ENCODE results near the gene LGR4. TPM values are rescaled to one million over a fixed set of nuclear protein-coding genes. Genes with fewer than 3 reads are reported as not detected.

Gene LGR4
- total RNA-seq, 2 experiments from 2014 or later = 0.22 to 0.67 TPM

GRCh38 chr11:27420217-27420616 lies 52.4 kb downstream of the LGR4 start:
- ChIA-PET CTCF (no interaction called here), POLR2A (no interaction called here)
- Mint-ChIP-seq H3K27me3 (no peaks in the 10 kb centered on the region), H3K4me1 (ENCODE audit: low read depth) (no peaks in the 10 kb centered on the region), H3K36me3 (no peaks in the 10 kb centered on the region), H3K27ac (no peak overlapping the region), H3K4me3 (no peak overlapping the region), H3K9me3 (no peaks in the 10 kb centered on the region)
- DNase-seq = no peak
- intact Hi-C loops (cut with micrococcal nuclease) = no loop called here

- CTCF ChIA-PET = no interaction called here
- Mint-ChIP-seq H3K36me3 (no peaks in the 10 kb centered on the region), H3K4me1 (ENCODE audit: low read depth) (no peaks in the 10 kb centered on the region), H3K27ac (no peak overlapping the region), H3K4me3 (no peak overlapping the region), H3K9me3 (no peaks in the 10 kb centered on the region), H3K27me3 (no peaks in the 10 kb centered on the region)
- no peak for DNase-seq
- intact Hi-C loops (cut with micrococcal nuclease) = no loop called here
- POLR2A ChIA-PET = no interaction called here
These were observed 54.2 kb downstream of the LGR4 start for GRCh38 chr11:27418356-27418755.

GRCh38 chr11:27416568-27417176 lies 55.9 kb downstream of the LGR4 start:
- ChIA-PET CTCF (no interaction called here), POLR2A (no interaction called here)
- H3K4me1 Mint-ChIP-seq (ENCODE audit: low read depth) = no peaks in the 10 kb centered on the region
- no peak overlapping the region for H3K4me3 Mint-ChIP-seq
- no peak overlapping the region for H3K27ac Mint-ChIP-seq
- no peak for DNase-seq
- H3K36me3 Mint-ChIP-seq = no peaks in the 10 kb centered on the region
- intact Hi-C loops (cut with micrococcal nuclease) = no loop called here
- H3K9me3 Mint-ChIP-seq = no peaks in the 10 kb centered on the region
- H3K27me3 Mint-ChIP-seq = no peaks in the 10 kb centered on the region

- Mint-ChIP-seq H3K27ac (no peak overlapping the region), H3K4me3 (no peak overlapping the region), H3K27me3 (no peaks in the 10 kb centered on the region), H3K36me3 (no peaks in the 10 kb centered on the region), H3K9me3 (no peaks in the 10 kb centered on the region), H3K4me1 (ENCODE audit: low read depth) (no peaks in the 10 kb centered on the region)
- no peak for DNase-seq
- intact Hi-C loops (cut with micrococcal nuclease) = no loop called here
- POLR2A ChIA-PET = no interaction called here
- CTCF ChIA-PET = no interaction called here
These were observed 57.9 kb downstream of the LGR4 start for GRCh38 chr11:27414644-27415043.

- POLR2A ChIA-PET = no interaction called here
- Mint-ChIP-seq H3K27me3 (no peaks in the 10 kb centered on the region), H3K9me3 (no peaks in the 10 kb centered on the region), H3K27ac (no peak overlapping the region), H3K4me1 (ENCODE audit: low read depth) (no peaks in the 10 kb centered on the region), H3K36me3 (no peaks in the 10 kb centered on the region), H3K4me3 (no peak overlapping the region)
- intact Hi-C loops (cut with micrococcal nuclease) = no loop called here
- CTCF ChIA-PET = no interaction called here
- DNase-seq = no peak
These were observed 59.4 kb downstream of the LGR4 start for GRCh38 chr11:27413218-27413617.

GRCh38 chr11:27412192-27412691 lies 60.3 kb downstream of the LGR4 start:
- no peak overlapping the region for H3K4me3 Mint-ChIP-seq
- CTCF ChIA-PET = interaction anchor here (1.0 kb wide), 1 partner anchor 74 kb away, joined by 4 read pairs; no protein-coding TSS in a partner anchor
- H3K27me3 Mint-ChIP-seq = no peaks in the 10 kb centered on the region
- no peaks in the 10 kb centered on the region for H3K9me3 Mint-ChIP-seq
- H3K4me1 Mint-ChIP-seq (ENCODE audit: low read depth) = no peaks in the 10 kb centered on the region
- no peak for DNase-seq
- H3K27ac Mint-ChIP-seq = no peak overlapping the region
- POLR2A ChIA-PET = no interaction called here
- no peaks in the 10 kb centered on the region for H3K36me3 Mint-ChIP-seq
- intact Hi-C loops (cut with micrococcal nuclease) = no loop called here

GRCh38 chr11:27411328-27411727 lies 61.3 kb downstream of the LGR4 start:
- no peak overlapping the region for H3K27ac Mint-ChIP-seq
- no peaks in the 10 kb centered on the region for H3K27me3 Mint-ChIP-seq
- no peak overlapping the region for H3K4me3 Mint-ChIP-seq
- CTCF ChIA-PET = interaction anchor here (1.0 kb wide), 1 partner anchor 74 kb away, joined by 4 read pairs; no protein-coding TSS in a partner anchor
- intact Hi-C loops (cut with micrococcal nuclease) = no loop called here
- POLR2A ChIA-PET = no interaction called here
- no peaks in the 10 kb centered on the region for H3K36me3 Mint-ChIP-seq
- H3K9me3 Mint-ChIP-seq = no peaks in the 10 kb centered on the region
- no peaks in the 10 kb centered on the region for H3K4me1 Mint-ChIP-seq (ENCODE audit: low read depth)
- DNase-seq = no peak

- DNase-seq = no peak
- H3K36me3 Mint-ChIP-seq = no peaks in the 10 kb centered on the region
- POLR2A ChIA-PET = no interaction called here
- H3K27ac Mint-ChIP-seq = no peak overlapping the region
- H3K4me1 Mint-ChIP-seq (ENCODE audit: low read depth) = no peaks in the 10 kb centered on the region
- no peaks in the 10 kb centered on the region for H3K9me3 Mint-ChIP-seq
- H3K27me3 Mint-ChIP-seq = no peaks in the 10 kb centered on the region
- H3K4me3 Mint-ChIP-seq = no peak overlapping the region
- CTCF ChIA-PET = interaction anchor here (0.5 kb wide), 1 partner anchor 75 kb away, joined by 3 read pairs; no protein-coding TSS in a partner anchor
- intact Hi-C loops (cut with micrococcal nuclease) = no loop called here
These were observed 62.3 kb downstream of the LGR4 start for GRCh38 chr11:27410272-27410671.

GRCh38 chr11:27409742-27410141 lies 62.8 kb downstream of the LGR4 start:
- intact Hi-C loops (cut with micrococcal nuclease) = no loop called here
- DNase-seq = no peak
- Mint-ChIP-seq H3K36me3 (no peaks in the 10 kb centered on the region), H3K4me3 (no peak overlapping the region), H3K27me3 (no peaks in the 10 kb centered on the region), H3K4me1 (ENCODE audit: low read depth) (no peaks in the 10 kb centered on the region), H3K9me3 (no peaks in the 10 kb centered on the region), H3K27ac (no peak overlapping the region)
- ChIA-PET CTCF (no interaction called here), POLR2A (no interaction called here)

- CTCF ChIA-PET = interaction anchor here (0.5 kb wide), 1 partner anchor 227 kb away, joined by 3 read pairs; no protein-coding TSS in a partner anchor
- Mint-ChIP-seq H3K4me1 (ENCODE audit: low read depth) (no peaks in the 10 kb centered on the region), H3K27me3 (no peaks in the 10 kb centered on the region), H3K4me3 (no peak overlapping the region), H3K27ac (no peak overlapping the region), H3K36me3 (no peaks in the 10 kb centered on the region), H3K9me3 (no peaks in the 10 kb centered on the region)
- intact Hi-C loops (cut with micrococcal nuclease) = no loop called here
- POLR2A ChIA-PET = no interaction called here
- no peak for DNase-seq
These were observed 63.5 kb downstream of the LGR4 start for GRCh38 chr11:27409049-27409448.

- H3K4me1 Mint-ChIP-seq (ENCODE audit: low read depth) = no peaks in the 10 kb centered on the region
- no peaks in the 10 kb centered on the region for H3K36me3 Mint-ChIP-seq
- ChIA-PET CTCF (no interaction called here), POLR2A (no interaction called here)
- no peak overlapping the region for H3K27ac Mint-ChIP-seq
- no peak for DNase-seq
- intact Hi-C loops (cut with micrococcal nuclease) = no loop called here
- no peaks in the 10 kb centered on the region for H3K9me3 Mint-ChIP-seq
- H3K27me3 Mint-ChIP-seq = no peaks in the 10 kb centered on the region
- no peak overlapping the region for H3K4me3 Mint-ChIP-seq
These were observed 64.3 kb downstream of the LGR4 start for GRCh38 chr11:27408246-27408800.

GRCh38 chr11:27406498-27407354 lies 65.9 kb downstream of the LGR4 start:
- ChIA-PET POLR2A (no interaction called here), CTCF (no interaction called here)
- Mint-ChIP-seq H3K36me3 (no peaks in the 10 kb centered on the region), H3K4me1 (ENCODE audit: low read depth) (no peaks in the 10 kb centered on the region), H3K27me3 (no peaks in the 10 kb centered on the region), H3K9me3 (no peaks in the 10 kb centered on the region), H3K27ac (no peak overlapping the region), H3K4me3 (no peak overlapping the region)
- no peak for DNase-seq
- intact Hi-C loops (cut with micrococcal nuclease) = no loop called here
